Left ventricle myocardium inferior (tissue), 1 donor: Measurements from ENCODE around the gene CERS4. TPM values are rescaled to one million over a fixed set of nuclear protein-coding genes. Genes with fewer than 3 reads are reported as not detected.
"Not testable (repeated sequence)": the region's sequence is repeated elsewhere in the genome, so short reads cannot be mapped to it uniquely, and the experiment has no call there.

Experiments
- DNase-seq: peaks from one replicate; pipeline ENCODE4 v3.0.0-alpha.2; 2020
- H3K27ac ChIP-seq: fragments of 200-600 bp; replicated peaks from 2 replicates; pipeline ENCODE4 v1.8.0; 2021
- H3K27me3 ChIP-seq: fragments of 200-600 bp; 2 replicates; pipeline ENCODE4 v1.8.0; 2021; ENCODE audit warnings: low read depth
- H3K36me3 ChIP-seq: fragments of 200-600 bp; 2 replicates; pipeline ENCODE4 v1.8.0; 2021
- H3K4me1 ChIP-seq: fragments of 200-600 bp; 2 replicates; pipeline ENCODE4 v1.8.0; 2021
- H3K4me3 ChIP-seq: fragments of 200-600 bp; 2 replicates; pipeline ENCODE4 v1.8.0; 2021; ENCODE audit warnings: mild to moderate bottlenecking, moderate library complexity
- H3K9me3 ChIP-seq: fragments of 200-600 bp; replicated peaks from 2 replicates; pipeline ENCODE4 v1.8.0; 2021
- intact Hi-C: fragments of 100-400 bp; cut with micrococcal nuclease; formaldehyde crosslinking; loops from one replicate; pipeline ENCODE4 v1.11.0; 2022
- total RNA-seq: library from RNA; stranded (reverse); fragmentation: NEBNext Ultra II Directional; extraction: Animal tissue kit (Norgen Biotek cat#: 25700); gene quantifications from one replicate; pipeline ENCODE4 v1.2.1, GENCODE V29; 2021
- TF ChIP-seq, protein P1 (sequence below): fragments of 200-600 bp; IDR thresholded peaks from 2 replicates; pipeline ENCODE4 v1.8.0; 2021; ENCODE audit warnings: antibody characterized with exemption, mild to moderate bottlenecking, borderline replicate concordance
- donor health status: DM: no; HTN: yes; CAD: no; lungs with severe emphysema.

The CERS4 gene
- total RNA-seq, 1 donor from 2014 or later, result 16.5 TPM

DNA sequence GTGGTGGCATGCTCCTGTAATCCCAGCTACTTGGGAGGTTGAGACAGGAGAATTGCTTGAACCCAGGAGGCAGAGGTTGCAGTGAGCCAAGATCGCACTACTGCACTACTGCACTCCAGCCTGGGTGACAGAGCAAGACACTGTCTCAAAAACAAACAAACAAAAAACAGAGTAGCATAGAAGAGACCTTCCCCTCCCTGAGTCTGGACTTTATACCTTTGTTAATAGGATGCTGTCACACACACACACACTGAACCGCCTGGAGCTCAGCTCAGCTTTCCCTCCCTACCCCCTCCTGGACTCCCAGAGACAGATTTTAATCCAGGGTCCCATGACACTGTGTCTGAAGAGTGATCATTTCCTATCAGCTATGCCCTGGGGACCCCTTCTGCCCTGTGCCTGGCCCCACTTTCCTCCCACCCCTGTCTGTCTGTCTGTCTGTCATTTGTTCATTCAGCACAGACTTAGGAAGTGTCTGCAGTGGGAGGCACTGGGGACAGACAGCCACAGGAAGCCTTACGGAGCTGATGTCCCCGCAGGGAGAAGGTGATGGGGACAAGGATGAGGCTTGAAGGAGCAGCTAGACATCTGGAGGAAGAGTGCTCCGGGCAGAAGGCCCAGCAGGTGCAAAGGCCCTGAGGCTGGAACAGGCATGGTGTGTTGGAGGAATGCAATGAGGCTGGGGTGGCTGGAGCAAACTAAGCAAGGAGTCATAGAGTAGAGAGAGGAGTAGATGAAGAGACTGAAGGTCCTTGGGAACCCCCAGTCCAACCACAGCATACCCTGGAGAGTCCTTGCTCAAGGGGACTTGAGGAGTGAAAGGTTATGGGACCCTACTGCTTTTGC is 4.9 kb downstream of the CERS4 start:
- Histone ChIP-seq H3K4me3 (no peak overlapping the region), H3K36me3 (no peaks in the 10 kb centered on the region), H3K9me3 (no peaks in the 10 kb centered on the region), H3K27me3 (peaks cover 7% of the 10 kb centered on the region), H3K27ac (no peak overlapping the region), H3K4me1 (peaks cover 20% of the 10 kb centered on the region)
- DNase-seq, result no peak
- TF ChIP-seq, protein P1, sequence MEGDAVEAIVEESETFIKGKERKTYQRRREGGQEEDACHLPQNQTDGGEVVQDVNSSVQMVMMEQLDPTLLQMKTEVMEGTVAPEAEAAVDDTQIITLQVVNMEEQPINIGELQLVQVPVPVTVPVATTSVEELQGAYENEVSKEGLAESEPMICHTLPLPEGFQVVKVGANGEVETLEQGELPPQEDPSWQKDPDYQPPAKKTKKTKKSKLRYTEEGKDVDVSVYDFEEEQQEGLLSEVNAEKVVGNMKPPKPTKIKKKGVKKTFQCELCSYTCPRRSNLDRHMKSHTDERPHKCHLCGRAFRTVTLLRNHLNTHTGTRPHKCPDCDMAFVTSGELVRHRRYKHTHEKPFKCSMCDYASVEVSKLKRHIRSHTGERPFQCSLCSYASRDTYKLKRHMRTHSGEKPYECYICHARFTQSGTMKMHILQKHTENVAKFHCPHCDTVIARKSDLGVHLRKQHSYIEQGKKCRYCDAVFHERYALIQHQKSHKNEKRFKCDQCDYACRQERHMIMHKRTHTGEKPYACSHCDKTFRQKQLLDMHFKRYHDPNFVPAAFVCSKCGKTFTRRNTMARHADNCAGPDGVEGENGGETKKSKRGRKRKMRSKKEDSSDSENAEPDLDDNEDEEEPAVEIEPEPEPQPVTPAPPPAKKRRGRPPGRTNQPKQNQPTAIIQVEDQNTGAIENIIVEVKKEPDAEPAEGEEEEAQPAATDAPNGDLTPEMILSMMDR, result no peak
- intact Hi-C loops, result no loop called here

DNA sequence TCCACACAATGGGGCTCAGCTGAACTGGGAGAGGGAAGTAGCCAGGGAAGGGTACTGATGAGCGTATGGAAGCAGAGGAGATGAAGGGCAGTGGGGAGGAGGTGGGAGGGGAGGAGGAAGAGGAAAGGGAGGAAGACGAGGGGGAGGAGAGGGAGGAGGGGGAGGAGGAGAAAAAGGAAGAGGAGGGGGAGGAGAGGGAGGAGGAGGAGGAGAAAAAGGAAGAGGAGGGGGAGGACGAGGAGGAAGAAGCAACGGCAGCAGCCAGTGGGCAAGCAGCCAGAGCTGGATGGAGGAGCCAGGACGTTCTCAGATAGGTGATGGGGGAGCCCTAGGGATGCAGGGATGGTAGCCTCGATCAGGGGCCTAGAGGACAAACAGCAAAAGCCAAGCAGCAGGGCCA is 5.6 kb downstream of the CERS4 start:
- no peak for DNase-seq
- intact Hi-C loops, result no loop called here
- TF ChIP-seq, protein P1, result no peak

DNA sequence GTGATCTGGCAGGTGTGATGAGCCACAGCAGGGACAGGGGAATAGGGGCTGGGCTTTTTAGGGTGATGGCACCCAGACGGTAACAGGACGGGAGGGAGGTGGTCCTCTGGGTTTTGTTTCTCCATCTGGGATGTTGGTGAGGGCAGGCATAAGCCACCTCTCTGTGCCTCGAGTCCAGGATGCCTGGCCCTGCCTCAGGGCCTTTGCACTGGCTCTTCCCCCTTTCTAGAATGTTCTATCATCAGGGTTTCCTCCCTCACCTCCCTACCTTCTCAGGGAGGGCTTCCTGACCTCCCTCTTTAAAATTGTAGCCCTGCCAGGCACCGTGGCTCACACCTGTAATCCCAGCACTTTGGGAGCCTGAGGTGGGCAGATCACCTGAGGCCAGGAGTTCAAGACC is 6.6 kb downstream of the CERS4 start:
- Histone ChIP-seq H3K27ac (no peak overlapping the region), H3K36me3 (no peaks in the 10 kb centered on the region), H3K27me3 (no peaks in the 10 kb centered on the region), H3K4me3 (no peak overlapping the region), H3K4me1 (peaks cover 10% of the 10 kb centered on the region), H3K9me3 (no peaks in the 10 kb centered on the region)
- intact Hi-C loops, result no loop called here
- DNase-seq, result no peak
- TF ChIP-seq, protein P1, result no peak

More for the DNA sequence above, 5.6 kb downstream of the CERS4 start:
- Histone ChIP-seq H3K36me3 (no peaks in the 10 kb centered on the region), H3K4me1 (peaks cover 15% of the 10 kb centered on the region), H3K4me3 (no peak overlapping the region), H3K27ac (no peak overlapping the region), H3K27me3 (no peaks in the 10 kb centered on the region), H3K9me3 (no peaks in the 10 kb centered on the region)

DNA sequence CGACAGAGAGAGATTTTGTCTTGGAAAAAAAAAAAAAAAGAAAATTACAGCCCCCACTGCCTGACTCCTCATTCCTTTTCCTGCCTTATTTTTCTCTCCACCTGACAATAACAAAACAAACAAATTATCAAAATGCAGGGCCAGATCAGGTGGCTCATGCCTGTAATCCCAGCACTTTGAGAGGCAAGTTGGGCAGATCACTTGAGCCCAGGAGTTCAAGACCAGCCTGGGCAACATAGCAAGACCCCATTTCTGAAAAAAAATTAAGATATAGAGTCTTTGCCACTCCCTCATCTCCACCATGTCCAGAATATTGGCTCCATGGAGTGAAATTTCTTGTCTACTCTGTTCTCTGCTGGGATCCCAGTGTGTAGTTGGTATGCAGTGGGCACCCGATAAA is 7.2 kb downstream of the CERS4 start:
- no peaks in the 10 kb centered on the region for H3K27me3 ChIP-seq
- DNase-seq, result no peak
- intact Hi-C loops, result no loop called here
- H3K36me3 ChIP-seq, result no peaks in the 10 kb centered on the region
- peaks cover 9% of the 10 kb centered on the region for H3K4me1 ChIP-seq
- no peak overlapping the region for H3K27ac ChIP-seq
- TF ChIP-seq, protein P1, result no peak
- no peaks in the 10 kb centered on the region for H3K9me3 ChIP-seq
- no peak overlapping the region for H3K4me3 ChIP-seq

DNA sequence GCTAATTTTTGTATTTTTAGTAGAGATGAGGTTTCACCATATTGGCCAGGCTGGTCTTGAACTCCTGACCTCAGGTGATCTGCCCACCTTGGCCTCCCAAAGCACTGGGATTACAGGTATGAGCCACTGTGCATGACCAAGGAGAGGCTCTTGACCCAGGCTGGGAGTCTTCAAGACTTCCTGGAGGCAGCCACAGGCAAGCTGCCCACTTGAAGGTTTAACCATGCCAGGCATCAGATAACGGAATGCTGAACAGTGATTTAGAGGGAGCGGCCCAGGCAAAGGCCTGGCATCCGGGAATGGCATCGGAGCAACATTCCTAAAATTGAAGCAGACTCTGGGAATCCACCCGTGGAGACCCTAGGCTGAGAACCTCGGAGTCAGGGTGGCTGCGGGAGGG is 9.0 kb downstream of the CERS4 start:
- intact Hi-C loops, H3K9me3 ChIP-seq, H3K27ac ChIP-seq, DNase-seq, H3K36me3 ChIP-seq, H3K4me3 ChIP-seq, H3K27me3 ChIP-seq: not testable (repeated sequence)
- H3K4me1 ChIP-seq, result peaks cover 13% of the 10 kb centered on the region

DNA sequence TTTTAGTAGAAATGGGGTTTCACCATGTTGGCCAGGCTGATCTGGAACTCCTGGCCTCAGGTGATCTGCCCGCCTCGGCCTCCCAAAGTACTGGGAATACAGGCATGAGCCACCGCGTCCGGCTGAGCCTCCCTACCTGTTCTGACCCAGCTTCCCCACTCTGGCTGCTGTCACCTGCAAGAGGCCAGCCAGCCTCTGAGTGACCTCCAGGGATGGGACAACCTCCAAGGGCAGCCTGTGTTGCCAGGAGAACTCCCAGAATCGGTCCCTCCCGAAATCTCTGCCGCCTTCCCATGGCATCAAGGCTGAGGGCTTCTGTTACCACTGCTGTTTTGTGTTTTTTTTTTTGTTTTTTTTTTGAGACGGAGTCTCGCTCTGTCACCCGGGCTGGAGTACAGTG is 11.3 kb downstream of the CERS4 start:
- Histone ChIP-seq H3K4me3 (no peak overlapping the region), H3K9me3 (no peaks in the 10 kb centered on the region), H3K27me3 (no peaks in the 10 kb centered on the region), H3K4me1 (peaks cover 32% of the 10 kb centered on the region), H3K27ac (no peak overlapping the region), H3K36me3 (no peaks in the 10 kb centered on the region)
- intact Hi-C loops, result no loop called here
- TF ChIP-seq, protein P1, result no peak
- DNase-seq, result no peak
